HG03342 (cell line): Measurements from ENCODE around the gene GMDS.

Experiments
- ATAC-seq: cut with Tn5 transposase; IDR thresholded peaks from one replicate; pipeline ENCODE4 v1.9.1; 2021; ENCODE audit warnings: mild to moderate bottlenecking, moderate library complexity; ENCODE audit not compliant: unreplicated experiment

GMDS gene

DNA sequence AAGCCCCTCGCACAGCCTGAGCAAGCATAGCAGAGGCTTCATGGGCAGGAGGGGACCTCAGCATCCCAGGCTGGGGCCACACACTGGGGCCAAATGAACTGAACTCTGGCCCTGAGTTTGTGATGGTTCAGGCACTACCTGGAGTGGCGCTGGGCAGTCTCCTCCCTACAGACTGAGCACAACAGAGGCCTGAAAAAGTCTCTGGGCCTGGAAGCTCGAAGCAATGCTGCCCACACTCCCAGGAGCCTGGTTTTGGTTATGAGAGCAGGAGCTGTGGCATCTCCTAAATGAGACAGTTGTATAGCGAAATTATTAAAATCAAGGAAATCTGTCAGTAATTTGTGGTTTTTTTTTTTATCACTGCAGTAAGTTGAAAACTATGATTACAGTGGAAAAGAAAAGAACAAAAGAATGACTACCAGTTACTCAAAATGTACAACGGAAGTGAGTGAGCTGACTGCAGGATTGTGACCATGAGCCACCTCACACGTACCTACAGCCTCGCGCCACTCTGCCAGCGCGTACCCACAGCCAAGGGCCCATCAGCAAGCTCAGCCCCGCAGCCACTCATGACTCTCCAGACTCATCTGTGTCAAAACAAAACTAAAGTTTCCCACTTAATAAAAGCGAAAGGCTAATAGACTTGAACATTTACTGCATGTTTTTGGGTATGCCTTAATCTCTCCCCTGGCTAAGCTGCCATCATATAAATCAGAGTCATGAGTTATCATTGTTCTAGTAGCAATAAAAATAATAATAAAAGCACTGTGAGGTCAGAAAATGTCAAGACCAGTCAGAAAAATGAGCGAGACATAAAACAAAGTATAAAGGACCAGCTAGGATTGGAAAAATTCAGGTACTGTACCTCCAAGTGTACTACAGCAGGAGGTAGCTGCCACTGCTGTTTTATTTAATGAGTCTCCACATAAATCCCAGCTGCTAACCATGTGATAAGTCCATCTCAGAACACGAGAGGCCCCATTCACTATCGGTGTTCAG is 458.7 kb downstream of the GMDS start:
- no peak for ATAC-seq

DNA sequence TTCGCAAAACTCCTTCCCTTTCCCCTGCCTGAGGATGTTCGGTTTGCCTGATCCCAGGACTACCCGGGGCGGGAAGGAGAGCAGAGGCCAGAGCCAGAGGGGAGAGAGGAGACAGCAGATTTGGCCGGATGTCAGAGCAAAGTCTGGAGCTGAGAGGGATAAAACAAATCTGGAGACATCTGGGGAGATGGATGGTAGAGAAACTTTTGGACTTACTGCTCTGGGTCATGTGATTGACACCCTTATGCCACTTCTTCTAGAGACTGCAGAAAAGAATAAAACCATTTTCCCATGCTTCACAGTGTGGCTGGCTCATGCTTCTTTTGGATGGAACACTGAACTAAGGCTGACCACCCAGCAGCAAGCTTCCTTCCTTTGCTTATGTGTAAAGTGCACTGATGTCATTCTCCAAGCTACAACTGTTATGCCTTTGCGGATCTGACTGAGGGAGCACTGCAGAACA is 461.0 kb downstream of the GMDS start:
- ATAC-seq, result no peak

DNA sequence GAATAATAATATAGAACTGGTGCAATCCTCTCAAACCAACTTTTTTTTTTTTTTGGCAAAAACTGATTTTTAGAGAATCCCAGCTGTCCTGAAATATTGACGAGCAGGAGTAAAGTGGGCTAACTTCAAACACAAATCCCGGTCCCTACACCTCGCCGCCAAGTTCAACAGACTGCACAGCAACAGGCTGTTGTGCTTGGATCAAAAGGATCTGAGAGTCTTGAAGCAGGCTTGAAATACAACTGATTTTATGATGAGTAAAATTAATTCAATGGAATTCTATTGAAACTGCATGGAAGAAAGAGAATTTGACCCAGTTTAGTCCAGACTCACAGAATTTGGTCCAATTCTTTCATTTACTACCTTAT is 463.6 kb downstream of the GMDS start:
- no peak for ATAC-seq

DNA sequence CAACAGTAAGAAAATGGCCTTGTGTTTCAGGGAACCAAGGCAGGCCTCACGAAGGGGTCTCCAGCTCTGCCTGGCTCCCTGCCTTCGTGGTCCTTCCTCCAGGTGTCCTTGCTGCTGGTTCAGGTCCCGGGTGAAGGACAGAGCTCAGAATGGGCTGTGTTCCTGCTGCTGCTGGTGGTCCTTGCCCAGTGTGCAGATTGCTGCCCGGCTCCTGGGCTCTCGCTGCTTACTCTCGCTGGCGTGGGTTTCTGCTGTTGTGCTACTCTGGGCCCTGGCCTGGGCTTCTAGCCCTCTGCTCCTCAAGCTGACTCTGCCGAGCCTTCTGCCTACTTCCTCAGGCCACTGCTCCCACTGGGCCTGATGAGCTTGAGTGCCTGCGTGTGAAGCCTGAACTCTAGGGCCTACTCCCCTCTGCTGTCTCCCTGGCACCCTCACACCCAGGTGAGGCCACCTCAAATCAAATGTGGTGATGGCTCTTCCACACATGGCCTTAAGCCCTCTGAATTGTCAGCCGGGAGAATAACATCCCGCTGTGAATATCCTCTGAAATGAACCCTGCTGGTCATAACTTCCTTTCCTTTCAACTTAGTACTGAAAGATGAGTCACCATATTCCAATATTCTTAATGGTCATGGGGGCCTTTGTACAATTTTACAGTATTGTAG is 464.1 kb downstream of the GMDS start:
- no peak for ATAC-seq

DNA sequence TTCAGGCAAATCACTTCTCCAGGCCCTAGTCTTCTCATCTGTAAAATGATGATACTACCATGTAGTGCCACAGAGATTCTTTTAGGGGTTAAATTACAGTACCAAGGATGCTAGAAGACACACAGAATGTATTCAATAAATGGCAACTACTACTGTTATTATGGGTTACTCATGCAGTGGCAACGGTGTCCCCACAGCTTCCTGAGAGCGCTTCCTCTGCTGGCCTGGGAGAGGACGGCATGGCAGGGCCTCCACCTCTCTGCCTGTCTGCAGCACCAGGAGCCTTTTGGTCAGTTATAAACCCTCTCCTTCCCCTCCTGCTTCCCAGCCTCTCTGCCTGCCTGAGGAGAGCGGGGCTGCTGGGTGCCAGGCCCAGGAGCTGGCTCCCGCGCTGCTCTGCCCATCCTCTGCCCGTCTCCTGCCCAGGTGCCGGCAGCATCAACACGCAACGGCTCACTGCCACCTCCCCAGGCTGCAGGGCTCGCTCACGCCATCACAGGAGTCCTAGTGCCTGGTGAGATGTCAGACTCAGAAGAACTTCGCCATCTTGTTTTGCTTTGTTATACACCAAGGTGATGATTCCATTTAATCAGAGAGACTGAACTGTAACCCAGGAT is 465.0 kb downstream of the GMDS start:
- ATAC-seq, result no peak

DNA sequence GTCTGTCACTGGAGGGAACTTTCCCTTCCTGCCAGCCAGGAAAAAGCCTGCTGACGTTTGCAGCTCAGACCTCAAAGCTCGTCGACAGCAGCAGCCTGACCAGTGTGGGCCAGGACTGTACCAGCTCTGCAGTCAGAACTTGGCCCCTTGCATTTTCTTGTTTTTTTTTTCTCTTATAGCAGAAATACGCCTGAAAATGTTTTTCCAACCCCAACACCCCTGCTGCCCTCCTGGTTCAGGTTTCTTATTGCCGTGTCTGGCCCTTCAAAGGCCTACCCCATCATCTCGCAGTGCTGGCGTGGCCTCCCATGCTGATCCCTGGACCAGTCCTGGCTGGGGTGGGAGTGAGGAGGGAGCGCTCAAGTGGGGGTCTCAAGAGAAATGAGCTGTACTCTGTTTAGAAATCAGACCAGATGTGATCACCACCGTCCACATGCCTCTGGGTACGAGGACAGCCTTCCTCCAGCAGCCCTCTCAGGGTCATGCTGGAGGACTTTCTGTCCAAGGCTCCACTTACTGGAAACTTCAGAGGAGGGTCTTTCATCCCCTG is 466.6 kb downstream of the GMDS start:
- no peak for ATAC-seq

DNA sequence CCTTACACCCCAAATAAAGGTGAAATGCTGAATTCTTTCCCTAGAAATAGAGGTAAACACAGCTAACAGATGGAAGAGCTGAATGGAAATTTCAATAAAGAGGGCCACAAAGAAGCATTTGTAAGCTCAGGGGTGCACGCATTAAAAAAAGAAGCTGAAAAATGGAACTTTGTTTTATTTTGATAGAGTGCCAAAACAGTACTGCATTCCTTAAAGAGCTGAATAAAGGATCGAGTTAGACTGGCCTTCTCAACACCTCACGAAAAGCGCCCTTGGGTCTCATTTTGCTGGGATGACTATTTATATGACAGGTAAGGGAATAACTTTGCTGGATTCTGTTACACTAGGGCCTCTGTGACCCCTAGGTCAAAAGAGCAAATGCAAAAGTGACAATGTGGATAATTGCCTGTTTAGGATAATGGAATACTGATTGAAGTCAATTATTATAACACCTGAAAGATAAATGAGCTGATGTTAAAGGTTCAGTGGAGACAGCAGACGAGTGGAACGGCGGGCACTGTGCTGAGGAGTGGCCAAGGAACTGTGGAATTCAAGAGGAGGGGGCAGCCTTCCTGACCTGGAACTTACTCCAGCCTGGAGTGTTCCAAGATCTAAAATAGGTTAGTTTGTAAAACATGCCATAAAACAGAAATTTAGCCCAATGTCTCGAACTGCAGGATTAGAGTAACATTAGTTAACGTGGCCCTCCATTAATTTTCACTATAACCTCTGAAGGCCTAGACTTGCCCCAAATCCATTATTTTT is 467.3 kb downstream of the GMDS start:
- no peak for ATAC-seq

DNA sequence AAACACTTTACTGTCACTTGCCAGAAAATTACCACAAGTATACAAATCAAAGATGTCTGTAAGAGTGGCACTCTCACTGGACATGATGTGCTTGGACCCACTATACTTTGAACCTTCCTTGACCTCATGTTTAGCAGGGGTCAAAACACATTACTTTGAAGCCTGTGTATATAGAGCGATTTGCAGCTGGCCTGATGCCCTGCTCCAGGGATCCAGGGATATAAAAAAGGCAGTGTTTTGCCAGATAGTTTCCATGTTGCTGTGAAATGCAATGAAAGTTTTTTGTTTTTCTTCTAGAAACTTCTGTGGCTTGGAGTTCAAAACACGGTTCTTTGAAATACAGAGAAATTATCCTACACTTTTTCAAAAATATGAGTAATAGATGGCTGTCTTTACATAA is 470.0 kb downstream of the GMDS start:
- no peak for ATAC-seq

DNA sequence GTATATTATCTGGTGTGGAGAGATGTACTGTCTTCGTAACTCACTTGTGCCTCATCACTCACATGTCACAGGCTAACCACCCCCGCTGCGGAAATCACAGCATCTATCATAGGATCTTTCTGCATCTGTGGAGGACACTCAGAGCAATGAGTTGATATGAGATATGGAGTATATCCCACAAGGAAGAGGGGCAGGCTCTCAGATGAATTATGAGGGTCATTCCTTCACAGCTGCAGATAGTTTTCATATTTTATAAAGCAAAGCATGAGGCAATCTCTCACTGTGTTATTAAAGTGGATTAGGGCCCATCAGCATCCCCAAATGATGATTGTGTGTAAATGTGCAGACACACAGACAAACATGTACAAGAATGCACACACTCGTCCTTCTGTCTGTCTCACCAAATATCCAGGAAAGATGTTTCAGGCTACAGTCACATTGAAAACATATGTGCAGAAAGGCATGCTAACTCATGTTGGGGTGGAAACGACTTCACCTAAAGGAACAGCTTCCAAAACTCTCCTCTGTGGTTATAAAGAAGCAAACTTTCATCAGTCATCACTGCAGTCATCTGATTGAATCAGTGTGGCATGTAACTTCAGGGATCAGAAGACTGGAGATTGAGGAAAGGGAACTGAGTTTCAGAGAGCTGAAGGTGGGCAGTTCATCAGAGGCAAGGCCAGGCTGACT is 471.0 kb downstream of the GMDS start:
- ATAC-seq, result no peak

DNA sequence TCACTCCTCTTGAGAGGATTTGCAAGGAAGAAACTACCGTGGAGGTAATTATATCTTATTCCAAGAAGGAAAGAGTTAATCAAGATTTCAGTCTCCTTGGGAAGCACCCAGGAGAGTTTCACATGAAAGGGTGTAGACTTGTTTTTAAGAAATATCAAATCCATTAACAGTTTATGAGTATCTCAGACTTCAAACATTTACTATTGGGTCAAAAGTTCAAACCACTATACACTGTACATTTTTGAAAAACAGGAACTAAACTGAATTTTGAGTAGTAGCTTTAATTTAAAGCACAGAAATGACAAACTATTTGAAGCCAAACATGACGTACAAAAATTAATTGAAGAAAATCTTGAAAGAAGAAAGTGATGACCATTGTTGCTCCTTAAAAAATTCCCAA is 471.7 kb downstream of the GMDS start:
- ATAC-seq, result no peak

DNA sequence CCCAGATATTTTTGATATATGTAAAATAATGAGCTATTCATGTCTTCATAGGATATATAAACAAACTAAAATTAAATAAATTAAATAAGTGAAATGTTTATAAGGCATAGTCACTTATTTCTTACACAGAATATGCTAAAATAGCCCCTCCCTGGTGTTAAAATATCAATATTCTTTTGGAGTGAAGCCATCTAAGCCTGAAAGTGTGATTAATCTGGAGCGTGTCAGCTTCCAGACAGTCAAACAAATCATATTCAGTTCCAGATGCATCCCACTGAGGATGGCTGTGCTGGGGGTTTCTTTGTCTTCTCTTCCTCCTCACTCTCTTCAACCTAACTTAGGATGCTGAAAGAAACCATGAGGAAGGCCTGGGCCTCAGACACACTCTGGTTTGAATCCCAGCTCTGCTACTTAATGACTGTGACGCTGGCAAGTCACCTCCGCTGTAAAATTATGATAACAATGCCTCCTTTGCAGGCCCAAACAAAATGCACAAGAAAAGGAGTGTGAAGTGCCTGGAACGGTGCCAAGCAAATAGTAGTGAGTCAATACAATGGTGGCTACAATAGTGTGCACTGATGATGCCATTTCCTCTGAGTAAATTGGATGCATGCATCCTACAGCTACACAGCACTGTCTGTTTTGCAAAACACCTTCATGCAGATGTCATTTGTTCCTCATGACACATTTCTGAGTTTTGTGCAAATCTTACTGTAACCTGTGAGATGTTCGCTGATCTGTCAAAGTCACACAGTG is 474.3 kb downstream of the GMDS start:
- ATAC-seq, result no peak

DNA sequence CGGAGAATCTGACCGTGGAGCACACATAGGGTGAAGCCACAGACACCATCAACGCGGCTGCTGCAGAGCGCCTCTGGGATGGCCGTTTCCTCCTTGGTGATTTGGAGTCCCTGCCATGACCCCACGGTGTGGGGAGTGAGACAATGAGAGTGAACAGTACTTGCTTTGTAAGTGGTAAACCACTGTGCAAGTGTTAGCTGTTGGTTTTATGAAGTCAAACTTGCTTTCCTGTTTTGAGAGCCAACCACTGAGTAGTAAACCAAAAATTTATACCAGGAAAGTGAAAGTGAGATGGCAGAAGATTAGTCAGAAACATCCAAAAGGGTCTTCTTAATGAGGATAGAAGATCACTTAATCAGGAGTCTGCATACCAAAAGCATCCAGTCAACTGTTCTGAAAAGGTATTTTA is 475.0 kb downstream of the GMDS start:
- peak; percentile 82 for ATAC-seq

DNA sequence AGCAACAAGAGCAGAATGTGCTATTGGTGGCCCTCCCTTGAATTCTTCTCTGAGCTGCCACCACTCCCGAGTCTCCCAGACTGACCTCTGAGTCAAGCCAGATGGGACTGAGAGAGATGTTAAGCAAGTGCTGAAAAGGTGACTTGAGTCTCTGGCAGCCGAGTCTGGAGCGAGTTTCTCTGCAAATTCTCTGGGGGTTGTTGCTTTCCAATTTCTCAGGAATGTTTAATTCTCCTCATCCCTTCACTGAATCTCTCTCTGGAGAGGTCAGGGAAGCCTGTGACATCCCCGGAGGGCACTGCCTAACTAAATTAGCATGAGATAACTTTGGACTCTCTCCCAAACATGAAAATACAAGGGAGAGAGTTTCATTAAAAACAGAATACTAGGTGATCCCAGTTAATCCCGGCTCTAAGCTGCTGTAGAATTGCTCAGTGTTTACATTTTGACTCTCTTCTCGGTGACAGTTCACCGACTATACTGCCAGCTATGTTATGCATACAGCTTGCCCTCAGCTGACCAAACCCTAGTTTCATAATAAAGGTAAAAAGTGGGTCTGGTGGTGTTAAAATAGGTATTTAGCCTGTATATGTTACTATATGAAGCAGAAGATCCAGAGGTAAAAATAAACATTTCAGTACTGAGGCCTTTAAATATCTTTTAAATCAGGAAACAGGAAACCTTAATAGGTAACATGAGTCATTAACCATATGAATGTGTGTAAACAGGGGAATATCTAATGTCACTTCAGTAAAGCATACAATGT is 477.7 kb downstream of the GMDS start:
- no peak for ATAC-seq

DNA sequence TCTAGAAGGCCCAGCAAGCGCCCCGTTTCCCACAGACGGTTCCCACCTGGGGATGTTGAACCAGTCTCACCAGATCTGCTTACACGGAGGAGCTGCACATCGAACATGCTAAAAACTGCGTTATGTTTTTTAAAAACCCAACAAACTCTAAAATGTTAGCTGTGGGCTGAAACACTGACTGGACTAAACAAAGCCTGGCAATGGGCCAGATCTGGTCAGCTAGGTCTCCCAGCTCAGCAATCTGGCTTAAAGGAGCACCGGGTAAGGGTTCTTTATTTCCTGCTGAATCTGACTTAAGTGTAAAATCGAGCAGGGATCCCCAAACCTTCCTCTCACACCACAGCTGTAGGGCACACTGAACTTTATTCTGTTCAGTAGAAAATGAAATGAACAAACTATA is 478.8 kb downstream of the GMDS start:
- ATAC-seq, result no peak

DNA sequence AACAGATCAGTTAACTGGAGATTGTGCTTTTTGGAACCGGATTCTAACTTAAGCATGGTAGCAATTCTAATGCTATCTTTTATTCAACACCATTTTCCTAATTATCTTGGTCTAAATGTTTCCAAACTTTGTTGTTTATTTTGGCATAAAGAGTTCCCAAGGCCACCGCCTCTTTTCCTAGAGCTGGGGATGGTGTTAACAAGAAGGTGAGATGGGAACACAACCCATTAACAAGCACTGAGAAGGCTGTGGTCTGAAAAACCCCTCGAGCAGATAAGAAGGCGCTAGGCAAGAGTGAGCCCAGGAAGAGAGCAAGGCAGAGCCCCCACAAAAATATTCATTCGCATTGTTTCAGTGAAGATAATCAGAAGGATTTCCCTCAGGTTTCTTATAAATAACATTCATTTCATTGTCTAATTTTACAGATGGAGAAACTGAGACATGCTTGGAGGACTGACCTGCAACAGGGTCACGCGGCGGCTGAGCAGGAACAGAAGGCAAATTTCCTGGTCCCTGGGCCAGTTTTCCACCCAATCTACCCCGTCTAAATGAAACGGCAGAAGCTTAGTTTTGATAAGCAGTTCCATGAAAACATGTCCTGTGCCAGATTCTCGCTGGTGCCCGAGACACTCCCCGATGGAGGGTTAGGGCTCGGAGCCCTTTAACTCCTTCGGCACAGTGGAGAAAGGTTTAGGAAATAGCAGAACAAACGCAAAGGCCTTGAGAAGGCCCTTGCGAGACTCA is 480.1 kb downstream of the GMDS start:
- no peak for ATAC-seq

DNA sequence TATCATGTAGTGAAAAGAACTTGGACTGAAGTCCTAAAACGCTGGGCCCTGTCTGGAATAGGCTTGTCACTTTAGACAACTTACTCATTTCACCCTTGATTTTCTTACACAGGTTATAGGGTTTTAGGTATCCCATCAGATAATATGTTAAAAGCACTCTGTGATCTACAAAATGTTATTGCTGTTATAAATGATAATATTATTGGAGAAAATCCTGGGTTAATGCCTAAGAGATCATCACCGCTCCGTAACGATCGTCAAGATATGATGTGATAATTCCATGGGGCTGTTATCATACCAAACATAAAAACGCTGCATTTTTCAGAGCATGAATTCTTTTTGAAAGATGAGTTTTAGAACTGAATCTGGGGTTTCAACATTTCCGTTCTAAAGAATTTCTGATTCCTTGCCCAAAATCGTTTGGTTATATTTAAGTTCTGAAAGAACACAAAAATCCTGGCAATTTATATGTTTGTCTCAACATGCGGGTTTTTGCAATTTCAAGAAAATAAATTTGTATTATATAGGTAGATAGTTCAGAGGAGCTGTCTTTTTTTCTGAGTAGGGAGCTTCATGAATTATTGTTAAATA is 480.9 kb downstream of the GMDS start:
- ATAC-seq, result no peak

DNA sequence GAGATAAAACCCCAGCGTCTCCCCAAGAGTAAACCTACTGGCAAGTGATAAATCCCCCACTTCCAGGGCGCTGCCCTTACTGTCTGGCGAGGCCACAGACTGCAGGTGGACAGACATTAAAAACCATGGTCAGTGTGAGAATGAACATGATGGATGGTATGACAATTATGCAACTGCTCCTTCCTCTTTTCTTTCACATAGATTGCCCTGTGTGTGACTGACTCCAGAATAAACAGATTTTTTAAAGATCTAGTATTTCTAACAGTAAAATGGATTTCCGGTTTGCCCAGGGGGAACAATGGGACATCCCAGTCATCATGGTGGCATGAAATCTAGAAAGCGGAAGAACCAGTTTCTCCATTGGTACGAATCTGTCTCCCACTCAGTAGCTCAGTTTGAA is 482.0 kb downstream of the GMDS start:
- ATAC-seq, result no peak

DNA sequence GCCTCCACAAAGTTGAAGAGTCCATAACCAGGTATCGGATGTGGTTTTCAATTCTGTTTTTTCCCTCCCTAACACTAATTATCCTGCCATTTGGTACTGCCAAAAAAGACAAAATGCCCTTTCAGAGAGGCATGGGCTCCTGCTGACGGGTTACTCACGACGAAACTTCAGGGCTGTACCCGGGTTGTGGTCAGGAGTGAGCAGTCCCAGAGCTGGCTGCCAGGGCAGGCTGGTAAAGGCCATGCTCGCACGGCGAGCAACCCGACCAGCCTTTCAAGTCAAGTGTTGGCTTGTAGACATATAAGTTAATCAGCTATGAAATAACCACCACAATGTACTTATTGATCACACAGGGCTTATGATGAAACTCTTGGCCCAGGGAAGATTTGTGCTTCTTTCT is 483.2 kb downstream of the GMDS start:
- no peak for ATAC-seq
